ENCODE results near the gene GLMP.

GLMP gene

DNA sequence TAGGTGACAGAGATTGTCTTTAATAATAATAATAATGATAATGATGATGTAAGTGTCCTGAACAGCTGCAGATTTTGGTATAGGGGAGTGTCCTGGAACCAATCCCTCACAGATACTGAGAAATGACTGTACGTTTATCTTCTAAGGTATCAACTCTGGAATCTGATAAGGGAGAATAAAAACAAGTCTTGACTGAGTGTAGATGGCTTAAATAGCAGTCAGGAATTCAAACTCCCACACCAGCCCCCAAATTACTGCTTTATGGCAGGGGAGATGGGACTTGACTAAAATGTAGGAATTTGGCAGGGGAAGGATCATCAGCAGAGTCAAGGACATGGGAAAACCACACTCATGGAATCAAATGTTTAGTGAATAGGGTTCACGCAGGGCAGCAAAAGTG is 9.7 kb upstream of the GLMP start:
- no peak for TF ChIP-seq GATA1 (IDR thresholded peaks at IDR 0.05; ENCODE audit: low read depth, low read length)
- TF ChIP-seq POLR2A (IDR thresholded peaks at IDR 0.05; ENCODE audit: low read length) = no peak
- DNase-seq = no peak

DNA sequence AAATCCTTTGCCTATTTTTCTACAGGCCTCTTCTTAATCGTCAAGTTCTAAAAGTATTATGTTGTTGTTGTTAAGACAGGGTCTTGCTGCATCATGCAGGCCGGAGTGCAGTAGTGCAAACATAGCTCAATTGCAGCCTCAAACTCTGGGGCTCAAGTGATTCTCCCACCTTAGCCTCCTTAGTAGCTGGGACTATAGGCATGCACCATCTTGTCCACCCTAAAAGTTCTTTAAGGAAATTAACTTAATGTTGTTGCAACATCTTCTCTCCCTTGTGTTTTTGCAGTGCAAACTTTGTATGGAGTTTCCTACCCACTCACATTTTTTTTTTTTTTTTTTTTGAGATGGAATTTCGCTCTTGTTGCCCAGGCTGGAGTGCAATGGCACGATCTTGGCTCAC is 7.8 kb upstream of the GLMP start:
- TF ChIP-seq GATA1 (IDR thresholded peaks at IDR 0.05; ENCODE audit: low read depth, low read length) (no peak), POLR2A (IDR thresholded peaks at IDR 0.05; ENCODE audit: low read length) (no peak)
- DNase-seq = no peak

DNA sequence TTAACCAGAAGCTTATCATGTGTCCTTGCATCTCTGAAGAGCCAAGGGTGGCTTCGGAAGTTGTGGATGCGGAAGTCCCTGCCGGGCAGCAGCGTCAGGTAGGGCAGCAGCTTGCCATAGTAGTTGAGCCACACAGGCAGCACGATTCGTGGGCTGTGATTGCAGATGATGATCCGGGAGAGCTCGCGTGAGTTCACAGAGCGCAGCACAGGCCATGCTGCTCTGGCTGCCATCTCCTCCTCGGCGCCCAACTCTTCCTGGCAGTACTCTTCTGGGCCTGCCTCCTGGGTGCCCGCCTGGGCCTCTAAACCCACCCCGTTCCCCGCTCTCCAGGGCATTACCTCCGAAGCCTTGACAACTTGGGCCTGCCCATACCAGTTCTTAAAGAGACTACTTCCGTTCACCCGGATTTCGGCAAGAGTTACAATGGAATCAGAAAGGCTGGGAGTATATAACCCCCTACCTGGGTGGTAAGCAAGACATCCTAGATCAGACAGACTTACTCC is 3.4 kb upstream of the GLMP start, which contains the start of gene VHLL:
Gene VHLL (minus strand): TSS at position 456 of the 506 bp plus-strand sequence. CDS start 118 bp downstream, at position 338.
- TF ChIP-seq POLR2A (IDR thresholded peaks at IDR 0.05; ENCODE audit: low read length) (no peak), GATA1 (IDR thresholded peaks at IDR 0.05; ENCODE audit: low read depth, low read length) (no peak)
- no peak for DNase-seq

DNA sequence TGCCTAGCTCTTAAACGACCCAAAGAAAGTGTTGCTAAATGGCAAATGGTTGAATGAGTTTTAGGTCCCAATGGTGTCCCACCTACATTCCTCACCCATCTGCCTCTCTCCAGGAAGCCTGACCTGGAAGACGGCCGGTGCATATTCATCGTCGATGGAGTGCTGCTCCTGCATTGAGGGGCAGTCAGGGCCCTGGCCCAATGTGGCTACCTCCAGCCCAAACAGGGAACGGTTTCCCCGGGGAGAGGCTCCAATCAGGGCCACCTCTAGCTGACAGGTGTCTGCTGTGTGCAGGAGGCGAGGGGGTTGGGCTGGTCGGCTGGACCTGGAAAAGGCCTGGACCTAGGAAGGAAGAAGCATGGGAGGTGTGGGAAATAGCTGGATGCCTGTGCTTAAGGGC is 1.6 kb downstream of the GLMP start:
- no peak for DNase-seq
- TF ChIP-seq POLR2A (IDR thresholded peaks at IDR 0.05; ENCODE audit: low read length) (no peak), GATA1 (IDR thresholded peaks at IDR 0.05; ENCODE audit: low read depth, low read length) (no peak)

DNA sequence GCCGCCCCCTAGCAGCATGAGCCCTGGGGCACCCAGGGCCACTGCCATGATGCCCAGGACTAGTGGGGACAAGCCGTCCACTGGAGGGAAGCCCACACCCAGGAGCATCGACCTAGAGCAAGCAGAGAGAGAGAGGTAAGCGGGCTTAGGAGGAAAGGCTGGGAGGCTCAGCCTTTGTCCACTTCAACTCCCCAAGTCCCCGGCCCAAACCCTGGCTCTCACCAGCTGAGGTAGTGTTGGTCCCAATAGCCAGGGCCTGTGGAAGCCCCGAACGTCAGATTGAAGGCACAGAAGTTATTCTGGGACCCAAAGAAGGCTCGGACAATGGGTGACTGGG is 2.4 kb downstream of the GLMP start:
- no peak for DNase-seq
- TF ChIP-seq POLR2A (IDR thresholded peaks at IDR 0.05; ENCODE audit: low read length) = no peak
- no peak for TF ChIP-seq GATA1 (IDR thresholded peaks at IDR 0.05; ENCODE audit: low read depth, low read length)

DNA sequence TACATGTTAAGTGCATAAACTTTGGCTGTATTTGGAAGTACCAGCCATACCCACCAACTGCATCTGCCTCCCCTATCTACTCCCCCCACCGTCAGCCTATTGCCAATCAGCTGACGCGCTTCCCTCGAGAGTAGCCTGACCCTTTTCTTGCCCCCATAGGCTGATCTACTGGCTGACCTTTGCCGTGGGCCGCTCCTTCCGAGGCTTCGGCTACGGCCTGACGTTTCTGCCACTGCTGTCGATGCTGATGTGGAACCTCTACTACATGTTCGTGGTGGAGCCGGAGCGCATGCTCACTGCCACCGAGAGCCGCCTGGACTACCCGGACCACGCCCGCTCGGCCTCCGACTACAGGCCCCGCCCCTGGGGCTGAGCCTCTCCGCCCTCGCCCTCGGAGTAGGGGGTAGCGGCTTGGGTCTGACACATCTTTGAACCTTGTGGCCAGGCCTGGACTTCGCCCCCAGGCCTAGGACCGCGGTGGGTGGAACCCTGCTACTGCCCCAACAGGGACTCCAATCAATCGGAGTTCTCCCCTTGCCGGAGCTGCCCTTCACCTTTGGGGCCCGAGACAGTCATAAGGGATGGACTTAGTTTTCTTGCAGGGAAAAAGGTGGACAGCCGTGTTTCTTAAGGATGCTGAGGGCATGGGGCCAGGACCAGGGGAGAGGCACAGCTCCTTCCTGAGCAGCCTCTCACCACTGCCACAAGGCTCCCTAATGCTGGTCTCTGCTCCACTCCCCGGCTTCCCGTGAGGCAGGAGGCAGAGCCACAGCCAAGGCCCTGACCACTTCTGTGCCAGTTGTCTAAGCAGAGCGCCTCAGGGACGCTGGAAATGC is 4.0 kb downstream of the GLMP start:
- peak; percentile 84 to 86 for DNase-seq
- no peak for TF ChIP-seq GATA1 (IDR thresholded peaks at IDR 0.05; ENCODE audit: low read depth, low read length)
- peak; percentile 58 for TF ChIP-seq POLR2A (IDR thresholded peaks at IDR 0.05; ENCODE audit: low read length)

DNA sequence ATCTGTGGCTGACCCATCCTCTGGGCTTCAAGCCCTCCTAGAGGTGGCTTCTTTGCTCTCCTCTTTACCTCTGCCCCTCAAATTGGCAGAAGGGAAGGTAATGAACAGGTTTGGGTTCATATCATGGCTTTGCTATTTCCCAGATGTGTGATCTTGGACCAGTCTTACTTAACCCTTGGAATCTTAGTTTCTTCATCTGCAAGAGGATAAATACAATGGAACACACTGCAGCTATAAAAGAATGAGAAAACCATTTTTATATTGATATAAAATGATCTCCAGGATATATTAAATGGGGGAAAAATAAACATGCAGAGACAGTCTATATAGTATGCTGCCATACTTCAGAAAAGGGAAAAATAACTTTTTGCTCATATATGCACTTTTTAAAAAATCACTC is 5.6 kb downstream of the GLMP start:
- TF ChIP-seq GATA1 (IDR thresholded peaks at IDR 0.05; ENCODE audit: low read depth, low read length) (no peak), POLR2A (IDR thresholded peaks at IDR 0.05; ENCODE audit: low read length) (no peak)

DNA sequence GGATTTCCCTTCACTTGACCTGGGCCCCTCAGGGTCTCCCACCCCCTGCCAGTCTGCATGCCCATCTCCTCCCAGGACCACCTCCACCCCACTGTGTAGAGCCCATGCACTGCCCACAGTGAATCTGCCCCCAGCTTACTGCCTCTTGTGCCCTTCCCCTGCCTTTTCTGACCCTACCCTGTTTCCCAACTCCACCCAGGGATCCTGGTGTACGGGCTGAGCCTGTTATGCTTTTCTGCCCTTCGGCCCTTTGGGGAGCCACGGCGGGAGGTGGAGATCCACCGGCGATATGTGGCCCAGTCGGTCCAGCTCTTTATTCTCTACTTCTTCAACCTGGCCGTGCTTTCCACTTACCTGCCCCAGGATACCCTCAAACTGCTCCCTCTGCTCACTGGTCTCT is 9.4 kb downstream of the GLMP start:
- no peak for DNase-seq

More for the DNA sequence above, 5.6 kb downstream of the GLMP start:
- DNase-seq = no peak

DNA sequence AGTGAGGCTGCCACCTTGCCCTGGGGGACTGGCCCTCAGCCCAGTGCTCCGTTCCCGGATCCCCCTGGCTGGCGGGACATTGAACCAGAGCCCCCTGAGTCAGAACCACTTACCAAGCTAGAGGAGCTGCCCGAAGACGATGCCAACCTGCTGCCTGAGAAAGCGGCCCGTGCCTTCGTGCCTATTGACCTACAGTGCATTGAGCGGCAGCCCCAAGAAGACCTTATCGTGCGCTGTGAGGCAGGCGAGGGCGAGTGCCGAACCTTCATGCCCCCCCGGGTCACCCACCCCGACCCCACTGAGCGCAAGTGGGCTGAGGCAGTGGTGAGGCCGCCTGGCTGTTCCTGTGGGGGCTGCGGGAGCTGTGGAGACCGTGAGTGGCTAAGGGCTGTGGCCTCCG is 10.0 kb downstream of the GLMP start:
- DNase-seq = no peak
- no peak for TF ChIP-seq POLR2A (IDR thresholded peaks at IDR 0.05; ENCODE audit: low read length)
- TF ChIP-seq GATA1 (IDR thresholded peaks at IDR 0.05; ENCODE audit: low read depth, low read length) = no peak

More for the DNA sequence above, 9.4 kb downstream of the GLMP start:
- TF ChIP-seq POLR2A (IDR thresholded peaks at IDR 0.05; ENCODE audit: low read length) (no peak), GATA1 (IDR thresholded peaks at IDR 0.05; ENCODE audit: low read depth, low read length) (no peak)

DNA sequence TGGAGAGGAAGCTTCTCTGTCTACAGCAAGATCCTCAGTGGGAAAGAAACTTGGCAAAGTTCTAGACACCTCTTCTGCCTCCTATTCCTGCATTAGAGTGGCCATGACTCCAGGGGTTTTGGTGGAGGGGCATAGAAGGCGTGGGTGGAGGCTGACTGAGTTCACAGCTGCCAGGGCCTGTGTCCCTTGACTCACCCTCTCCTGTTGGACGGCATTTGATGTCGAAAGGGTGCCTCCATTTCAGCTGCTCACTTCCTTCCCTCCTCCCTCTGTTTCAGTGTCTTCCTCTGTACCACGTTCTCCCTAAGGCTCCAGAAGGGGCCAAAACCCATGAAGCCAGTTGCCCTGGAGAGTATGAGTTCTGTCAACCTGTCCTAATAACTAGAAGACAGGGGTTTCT is 10.7 kb downstream of the GLMP start:
- DNase-seq = no peak
- no peak for TF ChIP-seq POLR2A (IDR thresholded peaks at IDR 0.05; ENCODE audit: low read length)
- no peak for TF ChIP-seq GATA1 (IDR thresholded peaks at IDR 0.05; ENCODE audit: low read depth, low read length)

DNA sequence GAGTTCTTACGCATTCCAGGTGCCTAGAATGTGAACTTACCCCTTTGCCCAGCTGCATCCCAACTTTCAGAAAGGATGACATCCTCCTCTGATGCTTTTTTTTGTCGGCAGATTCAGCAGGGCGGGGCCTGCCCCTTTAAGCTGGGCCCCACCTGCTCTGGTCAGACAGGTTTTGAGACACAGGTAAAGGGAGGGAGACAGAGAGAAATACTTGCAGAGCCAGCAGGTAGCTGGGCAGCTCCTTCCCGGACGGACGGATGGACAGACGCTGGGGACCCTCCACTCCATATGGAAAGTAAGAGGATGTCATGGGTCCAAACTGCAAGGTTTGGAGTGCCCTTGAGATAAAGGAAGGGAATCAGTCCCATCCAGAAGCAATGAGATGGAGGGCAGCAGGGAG is 11.4 kb downstream of the GLMP start, which contains the start of gene TMEM79:
Gene TMEM79 (plus strand): TSS at position 214 of the 400 bp plus-strand sequence. CDS start 902 bp downstream, outside the sequence.
- DNase-seq = no peak

DNA sequence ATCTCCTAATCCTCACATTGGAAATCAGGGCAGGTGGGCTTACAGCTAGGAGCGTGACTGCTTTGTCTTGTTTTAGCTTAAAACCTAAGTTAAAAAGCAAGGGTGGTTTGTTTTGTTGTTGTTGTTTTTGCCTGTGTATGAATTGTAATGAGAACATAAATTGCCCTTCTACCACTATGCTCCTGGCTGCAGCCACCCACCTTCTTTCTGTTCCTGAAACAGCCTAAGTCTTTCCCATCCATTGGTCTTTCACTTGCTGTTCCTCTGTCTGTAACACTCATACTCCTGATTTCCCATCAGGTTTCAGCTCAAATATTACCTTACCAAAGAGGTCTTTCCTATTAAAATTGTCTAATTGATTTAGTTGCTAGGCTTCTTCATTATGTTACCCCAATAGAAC is 12.0 kb downstream of the GLMP start:
- DNase-seq = no peak
- no peak for TF ChIP-seq POLR2A (IDR thresholded peaks at IDR 0.05; ENCODE audit: low read length)
- no peak for TF ChIP-seq GATA1 (IDR thresholded peaks at IDR 0.05; ENCODE audit: low read depth, low read length)

More for the DNA sequence above, 11.4 kb downstream of the GLMP start, which contains the start of gene TMEM79:
- no peak for TF ChIP-seq POLR2A (IDR thresholded peaks at IDR 0.05; ENCODE audit: low read length)
- no peak for TF ChIP-seq GATA1 (IDR thresholded peaks at IDR 0.05; ENCODE audit: low read depth, low read length)

DNA sequence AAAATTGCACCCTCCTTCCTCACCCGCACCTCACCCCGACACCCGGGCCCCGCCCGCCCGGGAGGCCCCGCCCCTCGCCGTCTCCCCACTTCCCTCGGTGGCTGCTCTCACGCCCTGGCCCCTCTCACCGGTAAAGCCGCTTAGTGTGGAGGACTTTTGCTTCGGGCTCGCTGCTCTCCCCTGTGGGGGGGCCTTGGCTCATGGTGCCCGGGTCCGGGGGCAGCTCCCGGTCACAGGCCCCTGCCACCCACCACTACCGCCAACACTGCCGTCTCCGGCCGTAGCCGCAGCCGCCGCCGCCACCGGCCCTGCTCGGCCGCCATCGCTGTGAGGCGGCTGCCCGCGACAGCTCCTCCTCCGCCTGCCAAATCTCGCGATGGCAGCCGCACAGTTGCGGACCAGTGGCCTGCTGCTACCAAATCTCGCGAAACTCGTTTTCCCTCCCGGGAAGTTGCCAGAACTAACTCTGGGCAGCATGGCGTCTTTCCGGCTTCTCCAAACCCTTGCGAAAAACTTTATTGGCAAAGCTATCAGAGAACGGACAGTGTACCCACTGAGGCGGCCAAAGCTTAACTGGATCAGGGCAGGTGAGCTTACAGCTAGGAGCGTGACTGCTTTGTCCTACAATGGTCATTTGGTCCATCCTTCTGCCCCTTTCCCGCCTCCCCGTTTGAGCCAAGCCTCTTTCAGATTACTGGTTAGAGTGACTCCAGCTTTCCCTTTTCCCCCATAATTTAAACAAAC is 12.8 kb downstream of the GLMP start, which contains the start of gene SMG5:
Gene SMG5 (minus strand): TSS at position 347 of the 744 bp plus-strand sequence. CDS start 145 bp downstream, at position 202.
- no peak for TF ChIP-seq GATA1 (IDR thresholded peaks at IDR 0.05; ENCODE audit: low read depth, low read length)
- TF ChIP-seq POLR2A (IDR thresholded peaks at IDR 0.05; ENCODE audit: low read length) = peak; percentile 96
- DNase-seq = peak; percentile 99
